Osteoblast (primary cell): ENCODE measurements around the gene CD200. TPM values are rescaled to one million over a fixed set of nuclear protein-coding genes. Genes with fewer than 3 reads are reported as not detected.

Experiments used
- DNase-seq: peaks from one replicate; pipeline ENCODE4 v3.0.0; 2011; ENCODE audit warnings: low spot score, mixed read lengths; ENCODE audit not compliant: insufficient read length; ENCODE audit errors: missing footprints
- H2AFZ ChIP-seq: 2 replicates; pipeline ENCODE4 v1.6.0; 2011; ENCODE audit warnings: mild to moderate bottlenecking, low read length
- H3K27ac ChIP-seq: 2 replicates; pipeline ENCODE4 v1.5.1; 2011; ENCODE audit warnings: mild to moderate bottlenecking, low read depth, low read length, moderate library complexity
- H3K27me3 ChIP-seq: 2 replicates; pipeline ENCODE4 v1.6.0; 2012; ENCODE audit warnings: mild to moderate bottlenecking, control low read depth, inconsistent platforms, low read length, moderate library complexity; ENCODE audit not compliant: insufficient read depth
- H3K36me3 ChIP-seq: 2 replicates; pipeline ENCODE4 v1.5.1; 2011; ENCODE audit warnings: mild to moderate bottlenecking, low read length, control low read depth, moderate library complexity; ENCODE audit not compliant: insufficient read depth
- H3K4me1 ChIP-seq: 2 replicates; pipeline ENCODE4 v1.5.1; 2011; ENCODE audit warnings: mild to moderate bottlenecking, low read length, control low read depth, moderate library complexity; ENCODE audit not compliant: insufficient read depth
- H3K4me2 ChIP-seq: 2 replicates; pipeline ENCODE4 v1.6.0; 2011; ENCODE audit warnings: mild to moderate bottlenecking, low read length; ENCODE audit not compliant: insufficient read depth
- H3K4me3 ChIP-seq: fragments of 200-600 bp; sonication (generic); 3 replicates; pipeline ENCODE4 v1.5.1; 2012; ENCODE audit warnings: mild to moderate bottlenecking, low read length, inconsistent platforms; ENCODE audit not compliant: insufficient read depth
- H3K79me2 ChIP-seq: 2 replicates; pipeline ENCODE4 v1.6.0; 2012; ENCODE audit warnings: mild to moderate bottlenecking, low read length, control low read depth, inconsistent platforms; ENCODE audit not compliant: insufficient read depth
- H3K9me3 ChIP-seq: 2 replicates; pipeline ENCODE4 v1.5.1; 2011; ENCODE audit warnings: low read depth, low read length, control low read depth
- H4K20me1 ChIP-seq: 2 replicates; pipeline ENCODE4 v1.6.0; 2012; ENCODE audit warnings: mild to moderate bottlenecking, low read length, control low read depth; ENCODE audit not compliant: insufficient read depth
- total RNA-seq: library from RNA; depleted of rRNA; stranded (reverse); fragments of >200 nt; gene quantifications from 2 replicates; pipeline ENCODE4 v1.2.3, GENCODE V29; 2012
- TF ChIP-seq, protein P1 (sequence below): IDR thresholded peaks from 2 replicates; pipeline ENCODE4 v1.5.1; 2011; ENCODE audit warnings: mild to moderate bottlenecking, low read depth, low read length, moderate library complexity; ENCODE audit errors: extremely low read depth

Gene CD200
- total RNA-seq, 1 donor = 3.3 TPM

DNA sequence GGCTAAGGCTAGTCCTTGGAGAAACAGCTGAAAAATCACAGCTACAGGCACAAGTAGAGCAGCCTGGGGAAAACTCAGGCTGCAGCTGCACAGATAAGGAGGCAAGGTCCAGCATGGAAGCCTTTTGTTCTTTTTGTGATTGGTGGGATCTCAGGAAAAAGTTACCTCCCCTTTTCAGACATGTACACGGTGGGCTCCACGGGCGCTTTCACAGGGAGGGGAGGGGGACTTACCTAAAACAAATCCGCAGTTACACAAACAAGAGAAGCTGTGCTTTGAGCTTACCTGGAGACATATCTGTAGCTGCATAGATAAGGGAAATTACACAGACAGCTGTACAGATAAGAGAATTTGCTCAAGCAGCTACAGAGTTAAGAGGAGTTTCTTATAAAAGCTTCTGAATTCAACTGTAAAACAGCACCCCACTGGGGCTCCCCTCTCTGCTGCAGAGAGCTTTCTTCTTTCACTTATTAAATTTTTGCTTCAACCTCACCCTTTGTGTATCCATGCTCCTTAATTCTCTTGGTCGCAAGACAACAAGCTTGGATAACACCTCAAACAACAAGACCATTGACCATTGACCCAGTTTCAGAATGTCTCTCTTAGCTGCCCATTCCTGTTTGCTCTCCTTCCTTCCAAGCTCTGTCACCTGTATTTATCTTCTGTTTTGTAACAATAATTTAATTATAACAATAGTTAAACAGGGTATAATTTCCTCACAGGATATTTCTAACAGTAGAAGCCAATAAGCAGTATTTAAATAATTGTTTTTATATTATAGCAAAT, 10.9 kb upstream of the CD200 start:
- no peak for DNase-seq
- no peak overlapping the region for H3K4me2 ChIP-seq
- H3K27me3 ChIP-seq = peaks cover 21% of the 10 kb centered on the region
- H3K9me3 ChIP-seq = no peaks in the 10 kb centered on the region
- no peak overlapping the region for H3K27ac ChIP-seq
- H3K79me2 ChIP-seq = no peaks in the 10 kb centered on the region
- no peaks in the 10 kb centered on the region for H4K20me1 ChIP-seq
- no peaks in the 10 kb centered on the region for H3K36me3 ChIP-seq
- no peaks in the 10 kb centered on the region for H3K4me1 ChIP-seq
- TF ChIP-seq, protein P1, sequence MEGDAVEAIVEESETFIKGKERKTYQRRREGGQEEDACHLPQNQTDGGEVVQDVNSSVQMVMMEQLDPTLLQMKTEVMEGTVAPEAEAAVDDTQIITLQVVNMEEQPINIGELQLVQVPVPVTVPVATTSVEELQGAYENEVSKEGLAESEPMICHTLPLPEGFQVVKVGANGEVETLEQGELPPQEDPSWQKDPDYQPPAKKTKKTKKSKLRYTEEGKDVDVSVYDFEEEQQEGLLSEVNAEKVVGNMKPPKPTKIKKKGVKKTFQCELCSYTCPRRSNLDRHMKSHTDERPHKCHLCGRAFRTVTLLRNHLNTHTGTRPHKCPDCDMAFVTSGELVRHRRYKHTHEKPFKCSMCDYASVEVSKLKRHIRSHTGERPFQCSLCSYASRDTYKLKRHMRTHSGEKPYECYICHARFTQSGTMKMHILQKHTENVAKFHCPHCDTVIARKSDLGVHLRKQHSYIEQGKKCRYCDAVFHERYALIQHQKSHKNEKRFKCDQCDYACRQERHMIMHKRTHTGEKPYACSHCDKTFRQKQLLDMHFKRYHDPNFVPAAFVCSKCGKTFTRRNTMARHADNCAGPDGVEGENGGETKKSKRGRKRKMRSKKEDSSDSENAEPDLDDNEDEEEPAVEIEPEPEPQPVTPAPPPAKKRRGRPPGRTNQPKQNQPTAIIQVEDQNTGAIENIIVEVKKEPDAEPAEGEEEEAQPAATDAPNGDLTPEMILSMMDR = no peak
- H2AFZ ChIP-seq = no peak overlapping the region
- H3K4me3 ChIP-seq = no peak overlapping the region

DNA sequence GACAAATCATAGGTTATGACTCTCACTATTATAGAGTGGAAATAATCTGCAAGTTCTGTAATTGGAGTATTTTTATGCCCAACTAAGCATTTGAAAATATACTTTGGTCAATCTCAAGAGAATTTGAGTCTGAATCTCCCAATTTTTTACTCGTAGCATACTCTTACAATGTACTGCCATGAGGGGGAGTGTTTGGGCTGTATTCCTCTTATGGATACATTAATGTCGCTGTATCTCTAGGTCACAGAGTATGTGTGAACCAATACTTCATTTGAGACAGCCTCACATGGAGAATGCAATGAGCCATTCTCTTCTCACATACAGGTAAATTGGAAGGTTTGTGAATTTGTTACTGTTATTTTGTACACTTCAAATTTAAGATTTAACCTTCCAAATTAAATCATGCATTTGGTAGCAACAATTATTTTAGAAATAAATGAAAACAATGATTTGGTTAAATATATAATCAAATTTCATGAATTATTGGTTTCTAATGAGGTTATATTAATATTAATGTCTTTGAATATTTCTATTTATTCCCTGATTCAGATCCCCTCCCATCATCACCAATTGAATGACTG, 5.5 kb upstream of the CD200 start:
- peak; percentile 47 for DNase-seq
- TF ChIP-seq, protein P1 = peak; percentile 72
- H3K4me3 ChIP-seq = no peak overlapping the region

DNA sequence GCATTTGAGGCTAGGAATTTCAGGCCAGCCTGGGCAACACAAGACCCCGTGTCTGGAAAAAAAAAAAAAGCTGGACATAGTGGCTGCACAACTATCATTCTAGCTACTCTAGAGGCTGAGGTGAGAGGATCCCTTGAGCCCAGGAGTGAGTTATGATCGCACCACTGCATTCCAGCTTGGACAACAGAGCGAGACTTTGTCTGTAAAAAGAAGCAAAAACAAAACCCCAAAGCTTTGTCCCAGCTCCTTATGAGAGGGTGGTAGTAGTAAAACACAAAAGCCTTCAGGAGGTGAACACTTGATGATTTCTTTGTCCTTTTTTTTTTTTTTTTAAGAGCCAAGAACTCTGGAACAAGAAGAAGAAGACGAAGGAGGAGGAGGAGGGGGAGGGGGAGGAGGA, 1.1 kb upstream of the CD200 start:
- H3K79me2 ChIP-seq = no peaks in the 10 kb centered on the region
- TF ChIP-seq, protein P1 = no peak
- H3K27me3 ChIP-seq = peaks cover 41% of the 10 kb centered on the region
- DNase-seq = no peak
- H3K27ac ChIP-seq = no peak overlapping the region
- H3K36me3 ChIP-seq = no peaks in the 10 kb centered on the region
- no peak overlapping the region for H3K4me3 ChIP-seq
- H3K4me2 ChIP-seq = no peak overlapping the region
- H3K4me1 ChIP-seq = peaks cover 2% of the 10 kb centered on the region
- H4K20me1 ChIP-seq = no peaks in the 10 kb centered on the region
- no peak overlapping the region for H2AFZ ChIP-seq
- H3K9me3 ChIP-seq = no peaks in the 10 kb centered on the region

More for the DNA sequence above, 5.5 kb upstream of the CD200 start:
- Histone ChIP-seq H3K27me3 (peaks cover 18% of the 10 kb centered on the region), H3K9me3 (no peaks in the 10 kb centered on the region), H4K20me1 (no peaks in the 10 kb centered on the region), H3K4me2 (no peak overlapping the region), H3K27ac (no peak overlapping the region), H2AFZ (no peak overlapping the region), H3K36me3 (no peaks in the 10 kb centered on the region), H3K4me1 (no peaks in the 10 kb centered on the region), H3K79me2 (no peaks in the 10 kb centered on the region)
